Suprapubic skin (tissue), 4 donors: ENCODE results near the gene ANGPTL5. TPM values are rescaled to one million over a fixed set of nuclear protein-coding genes. Genes with fewer than 3 reads are reported as not detected.

Experiments used
- DNase-seq, 2 donors: peaks; one replicate each; pipeline ENCODE4 v3.0.0-alpha.2; 2019; ENCODE audit warnings: low spot score in 2 of 2
- H3K27ac ChIP-seq: fragments of 200-600 bp; sonication (generic); one replicate; pipeline ENCODE4 v1.5.1; 2019
- H3K27me3 ChIP-seq: fragments of 200-600 bp; sonication (generic); one replicate; pipeline ENCODE4 v1.5.1; 2019
- H3K36me3 ChIP-seq: fragments of 200-600 bp; sonication (generic); one replicate; pipeline ENCODE4 v1.5.1; 2019
- H3K4me1 ChIP-seq: fragments of 200-600 bp; sonication (generic); one replicate; pipeline ENCODE4 v1.5.1; 2019
- H3K4me3 ChIP-seq: fragments of 200-600 bp; sonication (generic); one replicate; pipeline ENCODE4 v1.5.1; 2019; ENCODE audit warnings: mild to moderate bottlenecking
- H3K9me3 ChIP-seq: fragments of 200-600 bp; sonication (generic); one replicate; pipeline ENCODE4 v1.5.1; 2019
- EP300 ChIP-seq: sonication (generic); formaldehyde crosslinking; IDR thresholded peaks from one replicate; pipeline ENCODE4 v1.6.1; 2017; ENCODE audit warnings: antibody characterized with exemption
- POLR2A ChIP-seq, 2 donors: fragments of 450-650 bp; IDR thresholded peaks; one replicate each; pipeline ENCODE4 v1.6.1; 2017; ENCODE audit warnings: antibody characterized with exemption in 2 of 2, mild to moderate bottlenecking in 2 of 2, moderate library complexity in 2 of 2
- POLR2AphosphoS5 ChIP-seq, 3 donors: sonication (generic); formaldehyde crosslinking; IDR thresholded peaks; one replicate each; pipeline ENCODE4 v1.6.1; 2017; ENCODE audit warnings: antibody characterized with exemption in 3 of 3
- WGBS: methylation state at CpG from one replicate; pipeline ENCODE4 v1.1.5; 2018; 5-methylcytosine and 5-hydroxymethylcytosine counted together
- total RNA-seq, 4 donors: library from RNA; depleted of rRNA; stranded (reverse); fragments of >200 nt; gene quantifications; one replicate each; pipeline ENCODE4 v1.1.0, GENCODE V29; 2016
- TF ChIP-seq, protein P1 (sequence below), 2 donors: fragments of 200-600 bp in 1 of 2; fragments of 450-650 bp in 1 of 2; sonication (generic) in 1 of 2; IDR thresholded peaks; one replicate each; pipeline ENCODE4 v1.5.1; 2016 to 2019; ENCODE audit warnings: antibody characterized with exemption in 2 of 2, mild to moderate bottlenecking in 1 of 2, moderate library complexity in 1 of 2

ANGPTL5 gene
- total RNA-seq, 4 donors from 2014 or later, result 0.73 to 2.3 (median 0.76) TPM; not detected in 1

DNA sequence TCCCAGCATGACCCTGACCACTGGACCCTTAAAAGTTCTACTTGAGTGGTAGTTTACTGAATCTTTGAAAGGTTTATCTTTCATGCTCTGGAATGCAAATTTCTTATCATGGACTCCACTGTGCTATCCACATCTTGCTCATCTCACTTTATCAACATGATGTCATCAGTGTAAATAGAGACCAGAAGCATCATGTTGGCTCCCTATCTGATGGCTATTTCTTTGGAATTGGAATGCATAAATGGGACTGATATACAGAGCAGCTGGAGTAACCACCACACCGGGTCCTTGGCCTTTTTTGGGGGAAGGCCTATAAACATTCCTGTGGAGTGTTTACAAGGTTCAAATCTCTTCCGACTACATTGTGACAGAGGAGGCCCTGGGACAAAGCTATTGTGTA, 75.6 kb downstream of the ANGPTL5 start:
- H3K27ac ChIP-seq, result no peak overlapping the region
- TF ChIP-seq POLR2AphosphoS5 (IDR thresholded peaks at IDR 0.05) (no peak), POLR2A (IDR thresholded peaks at IDR 0.05) (no peak), EP300 (no peak)
- TF ChIP-seq, protein P1, sequence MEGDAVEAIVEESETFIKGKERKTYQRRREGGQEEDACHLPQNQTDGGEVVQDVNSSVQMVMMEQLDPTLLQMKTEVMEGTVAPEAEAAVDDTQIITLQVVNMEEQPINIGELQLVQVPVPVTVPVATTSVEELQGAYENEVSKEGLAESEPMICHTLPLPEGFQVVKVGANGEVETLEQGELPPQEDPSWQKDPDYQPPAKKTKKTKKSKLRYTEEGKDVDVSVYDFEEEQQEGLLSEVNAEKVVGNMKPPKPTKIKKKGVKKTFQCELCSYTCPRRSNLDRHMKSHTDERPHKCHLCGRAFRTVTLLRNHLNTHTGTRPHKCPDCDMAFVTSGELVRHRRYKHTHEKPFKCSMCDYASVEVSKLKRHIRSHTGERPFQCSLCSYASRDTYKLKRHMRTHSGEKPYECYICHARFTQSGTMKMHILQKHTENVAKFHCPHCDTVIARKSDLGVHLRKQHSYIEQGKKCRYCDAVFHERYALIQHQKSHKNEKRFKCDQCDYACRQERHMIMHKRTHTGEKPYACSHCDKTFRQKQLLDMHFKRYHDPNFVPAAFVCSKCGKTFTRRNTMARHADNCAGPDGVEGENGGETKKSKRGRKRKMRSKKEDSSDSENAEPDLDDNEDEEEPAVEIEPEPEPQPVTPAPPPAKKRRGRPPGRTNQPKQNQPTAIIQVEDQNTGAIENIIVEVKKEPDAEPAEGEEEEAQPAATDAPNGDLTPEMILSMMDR (IDR thresholded peaks at IDR 0.05), result no peak
- no peaks in the 10 kb centered on the region for H3K27me3 ChIP-seq
- WGBS, result 93% methylated on average over 2 of the region's 2 CpGs
- no peak overlapping the region for H3K4me3 ChIP-seq
- no peaks in the 10 kb centered on the region for H3K4me1 ChIP-seq
- H3K9me3 ChIP-seq, result no peaks in the 10 kb centered on the region
- no peak for DNase-seq
- no peaks in the 10 kb centered on the region for H3K36me3 ChIP-seq

Other genes starting within 250 kb of the ANGPTL5 start
- gene CEP126, start 1.5 kb downstream of the ANGPTL5 start, total RNA-seq, result 10 to 100 TPM in 1 of 4 donors, 1 to 10 TPM in 3; 2.4 to 10.2 (median 4.6) TPM
- gene CFAP300, start 130.9 kb upstream of the ANGPTL5 start, total RNA-seq, result 1 to 10 TPM in 3 of 4 donors, under 1 TPM in 1; 0.51 to 3.9 (median 2.4) TPM
- gene YAP1, start 193.9 kb upstream of the ANGPTL5 start, total RNA-seq, result 100 to 1,000 TPM; 226 to 310 (median 252) TPM